GM18526 (cell line): ENCODE data around the gene STAB2.

Experiments
- POLR2A ChIP-seq: IDR thresholded peaks from 3 replicates; pipeline ENCODE4 v1.6.1; 2011; ENCODE audit not compliant: insufficient read length; ENCODE audit errors: extremely low read depth

STAB2 gene

GRCh38 chr12:103786201-103786600, 199.1 kb downstream of the STAB2 start:
- no peak for TF ChIP-seq POLR2A

- no peak for TF ChIP-seq POLR2A
Measured at GRCh38 chr12:103791350-103791920, 204.4 kb downstream of the STAB2 start.

GRCh38 chr12:103793046-103793445, 206.0 kb downstream of the STAB2 start:
- TF ChIP-seq POLR2A = no peak

DNA sequence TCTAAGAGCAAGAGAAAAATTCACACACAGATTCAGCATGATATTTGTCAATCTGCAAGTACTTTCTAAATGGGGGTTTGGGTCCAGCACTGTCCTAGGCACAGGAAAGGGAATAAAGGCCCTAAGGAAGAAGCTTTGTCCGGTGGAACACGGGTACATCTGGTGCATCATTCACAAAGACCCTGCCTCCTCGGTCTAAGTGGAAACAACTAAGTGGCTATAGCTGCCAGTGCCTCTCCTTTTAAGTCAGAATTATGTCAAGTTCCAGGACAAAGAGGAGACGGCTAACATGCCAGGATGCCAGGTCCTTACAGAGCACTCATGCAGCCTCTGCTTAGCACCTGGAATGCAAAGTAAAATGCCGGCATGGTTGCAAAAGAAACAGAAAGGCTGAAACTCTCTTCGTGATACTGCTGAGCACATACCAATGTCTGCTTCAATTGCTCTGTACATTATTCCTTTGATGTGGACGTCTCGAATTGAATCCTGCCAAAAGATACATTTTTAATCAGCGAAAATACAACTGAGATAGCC, 206.5 kb downstream of the STAB2 start:
- TF ChIP-seq POLR2A = no peak

DNA sequence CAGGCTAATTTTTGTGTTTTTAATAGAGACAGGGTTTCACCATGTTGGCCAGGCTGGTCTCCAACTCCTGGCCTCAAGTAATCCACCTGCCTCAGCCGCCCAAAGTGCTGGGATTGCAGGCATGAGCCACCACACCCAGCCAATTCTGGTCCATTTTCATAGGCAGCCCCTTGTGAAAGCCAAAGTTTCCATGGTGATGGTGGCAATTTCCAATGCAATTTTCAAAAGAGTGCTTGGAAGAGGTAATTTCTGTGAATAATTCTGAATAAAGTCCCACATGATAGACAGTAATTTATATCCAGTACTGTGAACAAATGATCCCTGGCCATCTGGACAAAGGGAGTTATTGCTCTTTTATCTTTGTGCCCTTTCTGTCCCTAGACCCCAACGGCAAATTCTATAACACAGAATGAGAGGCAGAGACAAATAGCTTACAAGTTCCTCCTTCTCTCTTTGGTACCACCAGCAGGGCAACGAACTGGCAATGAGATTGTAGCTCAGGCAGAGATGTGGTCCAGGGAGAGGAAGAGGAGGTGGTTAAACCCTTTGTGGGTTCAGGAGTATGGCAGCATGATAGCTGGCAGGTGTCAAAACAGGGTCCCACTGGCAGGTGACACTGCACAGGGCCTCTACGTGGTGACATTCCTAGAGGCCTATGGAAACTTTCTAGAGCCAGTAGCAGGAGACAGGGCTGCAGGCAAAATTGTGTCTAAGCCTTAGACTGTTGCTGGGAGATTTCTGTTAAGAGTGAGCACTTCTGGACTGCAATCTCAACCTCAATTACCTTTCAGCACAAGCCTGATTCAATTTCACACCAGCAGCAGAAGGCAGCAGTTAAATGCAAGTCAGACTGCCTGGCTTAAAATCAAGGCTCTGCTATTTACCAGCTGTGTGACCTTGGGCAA, 207.5 kb downstream of the STAB2 start:
- TF ChIP-seq POLR2A = no peak

- no peak for TF ChIP-seq POLR2A
Measured at GRCh38 chr12:103798586-103798985, 211.5 kb downstream of the STAB2 start.

DNA sequence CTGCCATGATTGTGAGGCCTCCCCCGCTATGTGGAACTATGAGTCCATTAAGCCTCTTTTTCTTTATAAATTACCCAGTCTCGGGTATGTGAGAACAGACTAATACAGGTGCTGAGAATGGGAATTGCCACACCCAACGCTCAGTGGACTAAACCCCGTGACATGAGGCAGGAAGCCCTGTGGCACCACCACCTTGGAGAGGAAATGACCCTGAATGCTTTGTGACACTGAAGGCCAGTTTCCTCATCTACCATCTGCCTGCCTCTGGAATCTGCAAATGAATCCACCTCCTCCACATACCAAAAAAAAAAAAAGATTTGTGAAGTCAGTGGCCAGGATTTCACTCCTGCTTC, 212.4 kb downstream of the STAB2 start:
- no peak for TF ChIP-seq POLR2A

DNA sequence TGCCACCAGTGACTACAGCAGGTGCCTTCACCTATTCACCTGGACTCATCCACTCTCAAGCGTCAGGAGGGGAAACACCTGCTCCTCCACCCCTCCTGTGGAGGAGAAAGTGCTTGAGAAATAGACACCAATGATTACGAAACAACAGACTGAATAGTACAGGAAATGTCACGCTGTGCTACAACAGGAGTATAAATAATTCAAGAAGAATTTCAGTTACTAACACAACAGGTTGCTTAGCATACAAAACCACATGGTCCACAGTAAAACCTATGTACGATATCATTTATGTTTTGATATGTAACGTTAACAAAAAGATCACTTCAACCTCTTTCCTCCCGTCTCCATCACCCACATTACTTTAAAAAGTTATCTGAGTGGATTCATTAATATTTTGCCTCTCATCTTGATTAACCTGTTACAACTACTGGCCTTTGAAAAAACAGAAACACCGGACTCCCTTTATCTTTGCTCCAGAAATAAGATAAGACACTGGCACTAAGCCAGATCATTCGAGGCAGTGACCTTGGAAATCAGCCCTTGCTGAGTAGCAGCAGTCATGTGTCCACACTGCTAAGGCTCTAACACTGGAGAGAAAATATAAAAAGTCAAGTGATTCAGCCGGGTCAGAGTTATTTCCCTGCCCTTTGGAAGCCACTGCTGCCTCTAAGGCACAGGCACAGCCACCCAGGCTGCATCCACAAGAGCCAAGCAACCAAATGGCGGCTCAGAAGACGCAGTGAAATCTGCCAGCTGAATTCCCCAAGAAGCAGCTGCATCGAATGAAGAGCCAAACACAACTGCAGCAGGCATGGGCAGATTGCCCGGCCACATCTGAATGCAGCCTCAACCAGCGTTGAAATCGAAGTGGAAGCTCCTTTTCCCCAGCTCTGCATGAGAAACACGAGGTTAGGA, 213.0 kb downstream of the STAB2 start:
- TF ChIP-seq POLR2A = no peak

DNA sequence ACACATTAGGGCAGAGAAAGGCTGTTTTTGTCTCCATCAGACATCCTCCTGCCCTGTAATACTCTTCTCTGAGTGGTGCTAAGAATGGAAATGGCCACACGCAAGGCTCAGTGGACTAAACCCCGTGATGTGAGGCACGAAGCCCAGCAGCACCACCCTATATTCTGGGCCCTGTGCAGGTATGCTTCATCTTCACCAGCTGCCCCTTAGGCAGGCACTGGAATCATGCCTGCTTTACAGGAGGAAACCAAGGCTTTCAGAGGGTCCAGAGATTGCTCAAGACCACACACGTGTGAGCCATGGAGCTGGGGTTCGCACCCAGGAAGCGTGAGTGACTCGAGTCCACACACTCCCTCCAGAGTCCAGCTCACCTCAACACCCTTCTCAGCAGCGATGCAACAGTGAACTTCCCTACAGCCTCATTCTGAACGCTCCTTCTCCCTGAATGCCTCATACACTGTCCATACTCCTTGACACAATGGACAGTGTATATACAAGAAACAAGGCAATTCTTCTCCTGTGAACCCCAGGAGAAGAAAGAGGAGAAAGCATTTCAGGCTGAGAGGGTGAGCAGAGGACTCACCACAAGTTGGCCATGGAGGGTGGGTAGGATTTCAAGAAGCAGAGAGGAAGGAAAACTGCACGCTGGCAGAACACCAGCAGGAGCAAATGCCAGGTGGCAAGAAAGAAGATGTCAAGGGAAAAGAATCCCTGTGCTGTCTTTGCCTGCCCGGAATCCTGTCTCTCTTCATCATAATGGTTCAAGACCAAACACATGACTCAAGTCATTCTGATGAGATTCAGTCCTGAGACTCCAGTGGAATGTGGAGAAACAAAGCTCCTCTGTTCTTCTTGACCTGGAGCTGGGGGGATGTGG, 214.9 kb downstream of the STAB2 start:
- TF ChIP-seq POLR2A = no peak

DNA sequence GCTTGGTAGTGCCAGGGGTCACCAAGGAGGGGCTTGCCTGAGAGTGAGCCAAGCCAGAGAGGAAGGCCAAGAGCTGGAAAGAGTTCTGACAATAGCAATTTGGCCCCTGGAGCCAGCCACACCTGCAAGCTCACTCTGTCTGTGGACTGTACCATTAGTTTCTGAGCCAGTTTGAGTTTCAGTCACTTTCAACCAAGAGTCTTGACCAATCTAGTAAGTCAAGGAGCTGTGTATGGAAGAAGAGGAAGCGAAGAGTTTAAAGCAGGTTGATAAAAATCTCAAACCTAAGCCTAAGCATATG, 215.5 kb downstream of the STAB2 start:
- TF ChIP-seq POLR2A = no peak

- no peak for TF ChIP-seq POLR2A
Measured at GRCh38 chr12:103803847-103804246, 216.8 kb downstream of the STAB2 start.

DNA sequence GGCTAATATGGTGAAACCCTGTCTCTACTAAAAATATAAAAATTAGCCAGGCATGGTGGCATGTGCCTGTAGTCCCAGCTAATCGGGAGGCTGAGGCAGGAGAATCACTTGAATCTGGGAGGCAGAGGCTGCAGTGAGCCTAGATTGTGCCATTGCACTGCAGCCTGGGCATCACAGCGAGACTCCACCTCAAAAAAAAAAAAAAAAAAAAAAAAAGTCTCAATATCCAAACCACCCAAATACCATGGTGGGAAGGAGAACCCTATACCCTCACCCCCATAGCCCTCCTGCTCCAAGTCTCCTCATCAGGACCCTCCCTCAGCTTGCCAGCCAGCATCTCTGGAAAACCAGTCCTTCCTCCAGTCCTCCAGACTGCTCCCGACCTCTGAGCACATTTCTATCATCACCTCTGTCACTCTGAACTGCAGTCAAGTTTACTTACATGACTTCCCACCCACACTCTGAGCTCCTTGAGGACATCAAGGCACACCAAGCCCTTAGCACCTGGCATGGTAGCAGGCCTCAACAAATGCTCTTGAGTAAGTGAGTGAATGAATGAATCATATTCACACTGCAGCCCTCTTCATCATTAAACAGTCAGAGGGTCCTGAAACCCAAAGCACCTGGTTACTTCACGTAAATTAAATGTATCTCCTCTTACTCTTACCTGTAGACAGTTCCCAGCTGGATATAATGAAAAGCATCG, 218.7 kb downstream of the STAB2 start:
- TF ChIP-seq POLR2A = no peak

GRCh38 chr12:103806803-103807202, 219.7 kb downstream of the STAB2 start:
- TF ChIP-seq POLR2A = no peak

DNA sequence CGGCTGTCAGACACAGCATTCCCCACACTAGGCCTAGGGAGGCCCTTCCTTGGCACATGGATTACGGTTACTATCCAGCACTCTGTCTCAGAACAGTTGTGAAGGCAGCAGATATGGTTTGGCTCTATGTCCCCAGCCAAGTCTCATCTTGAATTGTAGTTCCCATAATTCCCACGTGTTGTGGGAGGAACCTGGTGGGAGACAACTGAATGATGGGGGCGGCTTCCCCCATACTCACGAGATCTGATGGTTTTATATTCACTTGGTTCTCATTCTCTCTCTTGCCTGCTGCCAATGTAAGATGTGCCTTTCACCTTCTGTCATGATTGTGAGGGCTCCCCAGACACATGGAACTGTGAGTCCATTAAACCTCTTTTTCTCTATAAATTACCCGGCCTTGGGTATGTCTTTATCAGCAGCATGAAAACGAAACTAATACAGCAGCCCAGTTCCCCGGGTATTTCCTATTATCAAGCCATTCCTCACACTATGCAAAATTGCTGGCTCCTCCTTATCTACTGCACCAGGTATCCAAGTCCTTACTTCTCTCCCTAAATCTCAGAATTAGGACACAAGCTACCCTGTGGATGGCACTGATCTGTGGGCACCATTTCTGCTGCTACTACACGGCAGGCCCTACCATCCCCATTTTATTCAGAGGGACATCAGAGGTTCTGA, 220.6 kb downstream of the STAB2 start:
- no peak for TF ChIP-seq POLR2A
